Measurements from ENCODE around the gene MYH11. TPM values are rescaled to one million over a fixed set of nuclear protein-coding genes. Genes with fewer than 3 reads are reported as not detected.

MYH11 gene
- total and polyA plus RNA-seq, 10 of the 15 experiments (the other 5 are each of a cell fraction or from before 2014, with no cell fraction given) = 0.01 to 1.9 (median 0.13) TPM; not detected in 1

- no TSS peak for BruUV-seq (replicated peaks)
- Histone ChIP-seq H3K4me3 (no peak overlapping the region), H3K27ac (ENCODE audit: control insufficient read depth, insufficient read depth) (no peak overlapping the region), H3K79me2 (ENCODE audit: control insufficient read depth, insufficient read depth, low read length) (no peaks in the 10 kb centered on the region), H3K9me3 (replicated peaks; ENCODE audit: control insufficient read depth, insufficient read depth, low read length) (no peaks in the 10 kb centered on the region), H3K9ac (ENCODE audit: control insufficient read depth, insufficient read depth, low read length) (no peak overlapping the region), H3K4me2 (ENCODE audit: control insufficient read depth, insufficient read depth) (no peak overlapping the region), H2AFZ (ENCODE audit: control insufficient read depth, low read depth, low read length) (no peak overlapping the region), H3K27me3 (replicated peaks in 1 of 2; ENCODE audit: control insufficient read depth in 2 of 2, insufficient read depth in 2 of 2, low read length in 1 of 2) (no peaks in the 10 kb centered on the region), H3K4me1 (ENCODE audit: control insufficient read depth, insufficient read depth, low read length) (no peaks in the 10 kb centered on the region), H3K36me3 (ENCODE audit: control insufficient read depth in 2 of 2, insufficient read depth in 2 of 2, low read length in 1 of 2) (no peaks in the 10 kb centered on the region), H4K20me1 (ENCODE audit: control insufficient read depth, insufficient read depth) (no peaks in the 10 kb centered on the region)
- ChIA-PET SMC1A (ENCODE audit: uncharacterized antibody, unreplicated experiment) (no interaction called here), POLR2A (no interaction called here), RAD21 (ENCODE audit: unreplicated experiment) (interaction anchor here (1.0 kb wide), 1 partner anchor 368 kb away, joined by 4 read pairs; no protein-coding TSS in a partner anchor), CTCF (interaction anchor here (1.9 kb wide), 1 partner anchor 62 kb away, joined by 8 read pairs; no protein-coding TSS in a partner anchor)
- ATAC-seq = no peak
- 0% methylated on average over 1 of the region's 1 CpG for WGBS (ENCODE audit: insufficient coverage, insufficient replicate concordance, low lambda C conversion rate, missing lambda C conversion rate)
- no peak for TF ChIP-seq GABPA (IDR thresholded peaks at IDR 0.05; ENCODE audit: low read depth)
- TF ChIP-seq MAX (IDR thresholded peaks at IDR 0.05; ENCODE audit: low read depth, low read length) = no peak
- no peak for TF ChIP-seq ZBTB40 (IDR thresholded peaks at IDR 0.05; ENCODE audit: borderline replicate concordance)
- TF ChIP-seq RELB (IDR thresholded peaks at IDR 0.05; ENCODE audit: low read depth) = no peak
- no peak for TF ChIP-seq MEF2A (IDR thresholded peaks at IDR 0.05; ENCODE audit: insufficient read depth, low read depth, low read length)
- TF ChIP-seq SMAD5 (IDR thresholded peaks at IDR 0.05; ENCODE audit: low read depth) = no peak
- no peak for TF ChIP-seq ATF2 (IDR thresholded peaks at IDR 0.05; ENCODE audit: low read length)
- no peak for TF ChIP-seq ZBED1 (IDR thresholded peaks at IDR 0.05; ENCODE audit: borderline replicate concordance)
- no peak for TF ChIP-seq CREM (IDR thresholded peaks at IDR 0.05; ENCODE audit: low read depth)
- no peak for TF ChIP-seq JUNB (IDR thresholded peaks at IDR 0.05)
- TF ChIP-seq RUNX3 (IDR thresholded peaks at IDR 0.05; ENCODE audit: low read length) = no peak
- no peak for TF ChIP-seq EED (IDR thresholded peaks at IDR 0.05; ENCODE audit: low read depth)
- in situ Hi-C loops (cut with MboI) = no loop called here
- intact Hi-C loops (cut with micrococcal nuclease; ENCODE audit: unreplicated experiment) = loop anchor here (10.0 kb wide), 2 partner anchors 365 to 435 kb away; no protein-coding TSS in a partner anchor
- no peak for FAIRE-seq
- DNase-seq (ENCODE audit: low read depth, low spot score) = no peak
Observed at GRCh38 chr16:15760129-15760528, 96.7 kb downstream of the MYH11 start.
